NCI-H748 (cell line): ENCODE data around the gene ADGRD1.
A peak's percentile ranks its signal among the peaks of the same experiment; 100 is the strongest.

ENCODE experiments used
- DNase-seq: peaks from one replicate; lab custom pipeline; 2025; ENCODE audit not compliant: unreplicated experiment; lab: John Stamatoyannopoulos, UW

ADGRD1 gene

DNA sequence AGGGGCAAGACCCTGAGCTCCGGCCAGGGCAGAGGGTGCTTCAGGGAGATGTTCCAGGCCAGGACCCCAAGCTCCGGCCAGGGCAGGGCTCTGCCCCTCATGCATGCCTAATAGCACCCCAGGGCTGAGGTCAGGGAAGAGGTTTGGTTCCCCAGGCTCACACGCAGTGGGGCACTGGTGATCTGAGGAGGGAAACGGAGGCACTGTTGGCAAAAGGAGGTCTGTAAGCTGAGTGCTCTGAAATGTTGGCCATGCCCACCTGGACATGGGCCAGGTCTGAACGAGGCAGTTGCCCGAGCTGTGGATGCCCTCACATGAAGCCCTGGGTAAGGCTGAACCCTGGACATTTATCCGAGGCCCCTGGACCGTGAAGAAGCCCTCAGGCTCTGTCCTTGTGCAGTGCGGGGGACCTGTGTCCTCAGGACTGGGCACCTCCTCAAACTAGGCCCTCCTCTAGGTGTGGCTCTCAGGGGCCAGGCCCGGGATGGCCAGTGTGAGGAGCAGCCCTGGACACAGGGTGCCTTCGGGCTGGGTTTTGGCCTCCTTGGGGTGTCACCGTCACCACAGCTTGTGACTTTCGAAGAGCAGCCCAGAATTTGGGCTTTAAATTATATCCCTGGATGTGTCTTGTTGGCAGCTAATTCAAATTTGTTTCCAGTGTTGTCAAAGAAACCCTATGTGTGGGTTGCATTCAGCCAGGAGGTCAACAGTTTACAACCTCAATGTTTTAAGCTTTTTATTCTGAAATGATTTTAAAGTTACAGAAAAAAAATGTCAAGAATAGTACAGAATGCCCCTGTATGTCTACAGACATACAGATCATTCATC is 66.8 kb downstream of the ADGRD1 start:
- no peak for DNase-seq

DNA sequence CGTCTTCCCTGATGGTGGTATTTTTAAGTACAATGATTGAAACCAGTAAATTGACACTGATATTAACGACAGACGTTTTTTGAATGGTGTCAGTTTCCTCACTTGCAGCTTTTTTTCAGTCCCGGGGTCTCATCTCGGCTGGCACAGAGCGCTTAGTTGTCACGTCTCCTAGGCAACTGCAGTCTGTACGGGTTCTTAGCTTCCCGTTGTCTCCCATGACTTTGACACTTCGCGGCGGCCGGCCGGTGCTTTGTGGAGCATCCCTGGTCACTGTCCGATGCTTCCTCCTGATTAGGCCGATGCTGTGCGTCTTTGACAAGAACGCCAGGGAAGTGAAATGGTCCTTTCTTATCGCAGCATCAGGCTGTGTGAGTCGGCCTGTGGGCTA is 67.4 kb downstream of the ADGRD1 start:
- peak; percentile 35 for DNase-seq

DNA sequence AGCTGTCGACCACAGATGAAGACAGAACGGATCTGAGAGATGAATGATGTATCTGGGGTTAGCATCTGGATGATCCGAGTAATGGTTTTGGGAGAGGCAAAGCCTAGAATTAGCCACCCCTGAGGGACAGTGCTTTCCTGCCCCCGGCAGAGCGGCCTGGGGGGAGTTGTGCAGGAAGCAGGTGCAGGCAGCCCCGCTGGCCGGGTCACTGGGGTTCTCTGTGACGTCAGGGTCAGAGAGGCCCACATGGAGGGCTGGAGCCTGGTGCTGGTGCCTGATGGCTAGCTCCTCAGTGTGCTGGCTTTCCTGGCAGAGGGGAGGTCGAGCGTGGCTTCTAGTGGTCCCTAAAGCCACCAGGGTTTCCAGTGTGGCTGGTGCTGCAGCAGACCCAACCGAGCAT is 70.3 kb downstream of the ADGRD1 start:
- no peak for DNase-seq

DNA sequence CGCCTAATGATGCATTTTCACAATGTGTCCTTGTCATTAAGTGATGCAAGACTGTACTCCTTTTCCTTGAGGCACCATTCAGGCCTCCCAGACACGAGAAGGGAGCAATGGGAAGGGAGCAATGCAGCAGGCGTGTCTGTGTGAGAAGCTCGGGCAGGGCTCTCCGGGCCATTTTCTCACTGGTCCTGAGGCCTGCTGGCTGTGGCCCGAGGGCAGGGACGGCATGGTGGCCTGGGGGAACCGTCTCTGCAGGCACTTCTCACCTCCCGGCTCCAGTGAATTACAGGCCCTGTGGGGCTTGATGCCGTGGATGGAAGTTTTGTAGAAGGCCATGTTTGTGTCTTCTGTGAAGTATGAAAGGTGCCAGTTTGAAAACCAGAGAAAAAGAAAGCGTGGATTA is 71.0 kb downstream of the ADGRD1 start:
- no peak for DNase-seq

DNA sequence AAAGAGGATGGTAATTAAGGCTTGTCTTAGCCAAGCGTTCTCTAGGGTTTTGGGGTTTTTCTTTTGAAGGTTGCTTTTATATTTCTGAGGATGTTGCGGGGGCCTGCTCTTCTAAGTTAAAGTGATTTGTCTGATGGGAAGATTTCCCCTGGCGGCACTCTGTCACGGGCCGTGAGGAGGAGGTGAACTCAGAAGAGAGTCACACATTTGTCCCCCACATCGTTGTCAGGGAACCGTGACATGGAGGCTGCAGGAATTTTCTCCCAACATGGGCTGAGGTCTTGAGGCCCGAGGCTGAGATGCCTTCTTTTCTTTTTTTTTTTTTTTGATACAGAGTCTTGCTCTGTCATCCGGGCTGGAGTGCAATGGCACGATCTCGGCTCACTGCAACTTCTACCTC is 71.5 kb downstream of the ADGRD1 start:
- no peak for DNase-seq

DNA sequence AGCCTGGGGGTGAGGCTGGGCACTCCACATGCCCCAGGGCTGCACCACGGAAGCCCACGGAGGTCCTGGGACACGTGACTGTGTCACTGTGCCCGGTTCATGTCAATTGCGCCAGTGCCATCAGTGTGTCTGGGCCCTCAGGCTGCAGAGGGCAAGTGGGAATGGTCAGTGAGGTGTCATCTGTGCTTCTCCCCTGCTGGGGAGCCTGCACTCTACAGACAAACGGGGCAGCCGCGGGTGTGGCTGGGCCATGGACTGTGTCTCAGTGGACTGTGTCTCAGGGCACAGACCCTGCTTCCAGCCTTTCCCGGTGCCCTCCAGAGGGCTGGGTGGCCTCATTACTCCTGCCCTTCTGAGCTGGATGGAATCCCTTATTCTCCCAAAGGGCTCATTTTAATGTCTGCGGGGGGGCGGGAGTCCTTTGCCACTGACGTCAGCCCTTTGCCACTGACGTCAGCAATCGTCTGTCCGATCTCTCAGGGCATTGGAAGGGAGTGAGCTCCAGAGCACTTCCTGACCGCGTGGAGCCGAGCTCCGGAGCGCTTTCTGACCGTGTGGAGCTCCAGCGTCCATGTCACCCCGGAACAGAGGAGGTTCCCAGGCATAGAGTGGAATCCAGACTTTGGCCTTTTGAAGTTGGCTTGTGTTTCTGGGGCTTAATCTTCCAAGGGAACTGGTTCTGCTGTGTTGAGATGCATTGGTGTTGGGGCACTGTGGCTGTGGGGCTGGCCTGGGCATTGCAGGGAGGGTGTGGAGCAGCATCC is 72.4 kb downstream of the ADGRD1 start:
- DNase-seq: no peak

DNA sequence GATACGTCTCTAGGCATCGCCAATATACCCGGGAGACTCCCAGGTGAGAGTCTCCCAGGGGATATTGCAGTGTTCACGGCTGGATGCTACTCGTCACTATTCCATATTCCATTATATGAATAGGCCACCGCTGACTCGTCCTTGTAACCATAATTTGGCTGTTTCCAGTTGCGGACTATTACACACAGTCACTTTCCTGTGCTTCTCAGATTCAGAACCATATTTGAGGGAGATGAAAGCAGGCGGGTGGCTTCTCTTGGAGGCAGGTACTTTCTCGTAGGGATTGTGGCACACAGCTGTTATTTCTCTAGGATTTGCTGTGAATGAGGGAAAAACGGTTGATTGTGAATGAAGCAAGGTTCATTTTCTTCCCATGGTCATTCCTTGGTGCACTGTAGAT is 73.0 kb downstream of the ADGRD1 start:
- DNase-seq: no peak

GRCh38 chr12:131027264-131027663 is 73.6 kb downstream of the ADGRD1 start:
- no peak for DNase-seq

DNA sequence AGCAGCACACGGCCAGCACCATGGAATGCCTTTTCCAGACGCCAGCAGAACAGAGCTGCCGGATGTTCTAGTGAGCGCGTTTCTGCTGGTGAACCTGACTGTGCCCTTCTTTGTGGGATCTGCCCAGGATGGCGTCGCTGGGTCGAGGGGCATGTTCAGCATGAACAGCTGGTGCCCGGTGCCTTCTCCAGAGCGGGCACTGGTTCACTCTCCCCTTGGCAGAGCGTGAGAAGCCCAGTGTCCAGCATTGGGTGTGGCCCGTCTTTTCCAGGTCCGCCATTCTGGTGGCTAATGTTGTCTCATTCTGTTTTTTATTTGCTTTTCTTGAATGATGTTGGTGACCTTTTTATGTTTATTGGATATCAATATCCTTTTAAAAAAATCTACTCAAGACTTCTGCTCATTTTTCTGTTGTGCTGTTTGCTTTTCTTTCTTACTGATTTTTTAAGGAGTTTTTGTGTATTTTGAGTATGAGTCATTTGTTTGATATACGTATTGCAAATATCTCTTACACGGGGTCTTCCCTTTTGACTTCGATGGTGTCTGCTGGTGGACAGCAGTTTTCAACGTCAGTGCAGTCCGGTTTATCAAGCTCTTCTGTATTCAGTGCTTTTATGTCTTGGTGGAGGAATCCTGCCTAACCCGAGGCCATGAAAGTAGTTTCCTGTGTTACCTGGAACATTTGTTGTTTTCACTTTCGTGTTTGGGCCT is 74.3 kb downstream of the ADGRD1 start:
- DNase-seq: peak; percentile 39

DNA sequence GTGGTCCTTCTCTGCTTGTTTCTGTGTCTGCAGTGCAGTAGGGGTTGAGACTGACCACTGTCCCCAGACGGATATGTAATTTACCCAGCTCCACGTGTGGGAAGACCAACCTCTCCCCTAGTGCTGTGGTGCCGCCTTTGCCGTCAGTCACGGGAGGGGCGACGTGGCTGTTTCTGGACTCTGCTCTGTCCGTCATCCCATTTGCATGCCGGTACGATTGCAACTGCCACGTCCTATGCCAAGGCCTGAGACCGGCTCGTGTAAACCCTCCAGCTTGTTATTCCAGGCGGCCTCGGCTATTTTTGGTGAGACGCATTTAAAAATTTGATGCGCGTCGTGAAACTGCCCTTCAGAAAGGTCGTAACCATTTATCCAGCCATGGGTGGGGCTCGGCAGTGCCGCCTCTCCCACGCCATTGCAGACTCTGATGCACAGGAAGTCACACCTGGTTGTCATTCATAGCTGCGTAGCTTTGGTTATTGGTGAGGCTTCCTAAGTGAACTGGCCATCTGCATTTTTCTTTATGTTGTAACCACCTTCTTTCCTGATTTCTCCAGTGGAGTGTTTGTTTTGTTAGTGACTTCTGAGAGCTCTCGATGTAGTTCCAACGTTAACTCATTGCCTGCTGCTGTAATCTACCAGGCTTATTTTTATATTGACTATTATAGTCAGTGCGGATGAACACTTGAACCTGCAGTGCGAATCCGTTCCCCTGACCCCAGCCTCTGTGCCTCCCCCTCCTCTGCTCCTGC is 75.1 kb downstream of the ADGRD1 start:
- peak; percentile 58 for DNase-seq

DNA sequence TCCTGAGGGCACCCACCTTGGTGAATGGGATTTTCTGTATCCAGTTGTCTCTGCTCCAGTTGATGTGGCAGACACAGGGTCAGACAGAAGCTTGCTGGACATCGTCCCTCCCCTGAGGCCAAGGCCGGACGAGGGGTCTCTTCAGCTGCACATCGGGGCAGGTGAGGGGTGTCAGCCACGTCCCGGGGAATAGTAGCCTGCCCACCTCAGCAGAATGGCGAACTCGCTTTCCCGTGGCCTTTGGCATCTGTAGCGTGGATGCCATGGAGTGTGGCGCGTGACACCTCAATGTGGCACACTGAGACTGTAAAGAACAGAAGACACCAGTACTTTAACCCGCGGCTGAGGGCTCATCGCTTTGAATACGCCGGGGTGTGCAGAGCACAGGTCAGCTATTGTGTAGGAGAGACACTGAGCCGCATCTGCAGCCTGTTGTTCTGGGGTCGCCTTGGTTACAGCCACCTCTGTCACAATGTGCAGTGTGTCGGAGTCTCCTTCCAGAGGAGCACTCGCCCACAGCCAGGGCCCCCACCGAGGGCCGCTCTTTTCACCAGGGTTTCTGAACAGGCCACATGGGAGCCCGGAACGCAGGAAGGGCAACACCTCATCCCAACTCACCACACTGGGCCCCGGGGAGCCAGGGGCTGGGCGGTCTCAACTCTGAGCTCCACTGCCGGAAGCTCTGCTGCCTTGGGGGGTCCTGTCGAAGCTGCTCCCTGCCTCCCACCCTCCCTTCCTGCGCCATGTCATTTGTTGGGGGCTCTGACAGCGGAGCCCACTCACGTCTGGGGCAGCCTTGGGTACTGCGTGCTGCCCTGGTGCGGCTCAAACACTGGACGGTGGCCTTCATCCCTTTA is 77.0 kb downstream of the ADGRD1 start:
- DNase-seq: peak; percentile 22

- no peak for DNase-seq
Observed at GRCh38 chr12:131032082-131032750, 78.5 kb downstream of the ADGRD1 start.

DNA sequence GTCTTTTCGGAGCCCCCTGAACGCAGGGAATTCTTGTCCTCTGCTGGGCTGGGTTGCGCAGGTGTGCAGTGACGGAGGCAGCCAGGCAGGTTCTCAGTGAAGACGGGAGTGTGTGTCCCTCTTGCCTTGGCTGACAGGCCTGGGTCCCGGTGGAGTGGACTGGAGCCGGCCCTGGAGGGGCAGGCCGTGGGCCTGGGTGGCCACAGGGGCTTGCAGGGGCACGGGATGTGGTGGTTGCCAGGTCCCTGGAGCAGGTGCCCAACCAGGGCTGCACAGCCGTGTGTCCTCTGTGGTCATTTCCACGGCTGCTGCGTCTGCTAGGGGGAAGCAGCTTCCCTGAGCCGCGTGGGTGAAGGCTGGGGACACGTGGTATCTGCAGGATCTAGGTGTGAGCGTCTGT is 79.8 kb downstream of the ADGRD1 start:
- no peak for DNase-seq

DNA sequence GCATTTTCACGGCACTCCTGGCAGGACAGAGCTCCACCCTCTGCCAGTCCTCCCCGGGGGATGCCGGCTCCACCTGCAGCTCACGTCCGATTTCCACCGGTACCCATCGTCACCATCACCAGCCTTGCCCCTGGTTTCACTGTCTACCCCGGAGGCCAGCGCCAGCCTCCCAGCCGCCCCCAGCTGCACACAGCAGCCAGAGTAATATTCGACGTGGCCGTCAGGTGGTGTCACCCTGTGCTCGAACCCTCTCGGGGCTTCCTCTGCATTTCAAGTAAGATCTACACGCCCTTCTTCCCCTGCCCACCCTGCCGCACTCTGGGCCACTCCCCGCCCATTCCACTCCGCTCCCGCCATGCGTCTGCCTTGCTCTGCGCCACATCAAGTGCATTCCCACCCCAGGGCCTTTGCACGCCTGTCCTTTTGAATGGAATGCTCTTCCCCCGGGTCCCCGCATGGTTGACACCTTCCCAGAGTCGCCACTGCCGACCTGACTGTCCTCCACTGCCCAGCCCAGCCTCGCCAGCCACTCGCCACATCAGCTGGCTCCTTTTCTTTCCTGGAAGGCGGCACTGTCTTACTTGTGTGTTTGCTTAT is 80.3 kb downstream of the ADGRD1 start:
- no peak for DNase-seq

DNA sequence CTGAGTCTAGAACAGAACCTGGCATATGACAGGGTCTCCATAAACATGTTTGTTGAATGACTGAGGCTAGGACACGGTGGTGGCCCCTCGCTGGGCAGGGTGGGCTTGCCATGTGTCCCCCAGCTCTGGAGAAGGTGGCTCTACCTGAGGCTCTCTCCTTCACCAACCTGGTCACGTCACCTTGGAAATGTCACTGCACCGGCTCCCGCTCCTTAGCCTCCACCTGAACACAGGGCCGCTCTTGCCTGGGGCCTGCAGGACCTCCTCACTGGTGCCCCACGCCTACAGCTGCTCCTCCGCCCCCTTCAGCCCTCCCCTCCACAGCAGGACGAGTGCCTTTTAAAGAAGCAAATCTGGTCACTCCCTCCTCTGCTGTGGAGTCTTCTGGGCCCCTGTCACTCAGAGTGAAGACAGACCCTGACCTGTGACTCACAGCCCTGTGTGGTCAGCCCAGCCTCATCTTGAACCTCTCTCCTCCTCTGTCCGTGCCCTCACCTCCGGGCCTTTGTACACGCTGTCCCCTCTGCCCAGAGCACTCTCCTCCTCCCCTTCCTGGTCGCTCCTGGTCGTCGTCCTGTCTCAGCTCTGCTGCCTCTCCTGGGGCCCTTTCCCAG is 81.0 kb downstream of the ADGRD1 start:
- DNase-seq: no peak

- no peak for DNase-seq
Observed at GRCh38 chr12:131035245-131035681, 81.6 kb downstream of the ADGRD1 start.

GRCh38 chr12:131038159-131038558 is 84.5 kb downstream of the ADGRD1 start:
- DNase-seq: no peak
